Fibroblast of skin of left biceps (primary cell): Measurements from ENCODE around the gene DNAJB11.
A peak's percentile ranks its signal among the peaks of the same experiment; 100 is the strongest.
"Not testable (repeated sequence)": the region's sequence is repeated elsewhere in the genome, so short reads cannot be mapped to it uniquely, and the experiment has no call there.

Experiments
- DNase-seq, 2 experiments: peaks; one replicate each; pipeline ENCODE4 v3.0.0-alpha.2; 2013; ENCODE audit warnings: low read depth in 2 of 2

Gene DNAJB11

GRCh38 chr3:186570096-186570940, at the start of gene DNAJB11:
TSS of gene DNAJB11 (plus strand) at chr3:186570720. CDS start at chr3:186570898, 178 bp downstream.
- DNase-seq, result peak; percentile 99

GRCh38 chr3:186520957-186521842, 49.3 kb upstream of the DNAJB11 start:
- DNase-seq, result no peak

- no peak for DNase-seq
Observed at GRCh38 chr3:186523022-186523421, 47.5 kb upstream of the DNAJB11 start.

GRCh38 chr3:186523434-186523833, 47.1 kb upstream of the DNAJB11 start:
- no peak for DNase-seq

- DNase-seq, result no peak
Observed at GRCh38 chr3:186524616-186525015, 45.9 kb upstream of the DNAJB11 start.

- DNase-seq, result no peak
Observed at GRCh38 chr3:186525369-186526255, 44.9 kb upstream of the DNAJB11 start.

- no peak for DNase-seq
Observed at GRCh38 chr3:186526256-186526606, 44.3 kb upstream of the DNAJB11 start.

- no peak for DNase-seq
Observed at GRCh38 chr3:186529201-186529999, 41.1 kb upstream of the DNAJB11 start.

- DNase-seq, result no peak
Observed at GRCh38 chr3:186530415-186530814, 40.1 kb upstream of the DNAJB11 start.

GRCh38 chr3:186531694-186532093, 38.8 kb upstream of the DNAJB11 start:
- not testable (repeated sequence) for DNase-seq

- no peak for DNase-seq
Observed at GRCh38 chr3:186532598-186533072, 37.9 kb upstream of the DNAJB11 start.

- no peak for DNase-seq
Observed at GRCh38 chr3:186534113-186534669, 36.3 kb upstream of the DNAJB11 start.

- no peak for DNase-seq
Observed at GRCh38 chr3:186536883-186537844, 33.4 kb upstream of the DNAJB11 start.

- DNase-seq, result no peak
Observed at GRCh38 chr3:186538779-186539178, 31.7 kb upstream of the DNAJB11 start.

GRCh38 chr3:186540221-186540834, 30.2 kb upstream of the DNAJB11 start:
- peak; percentile 31 to 33 for DNase-seq

- DNase-seq, result no peak
Observed at GRCh38 chr3:186540835-186541226, 29.7 kb upstream of the DNAJB11 start.

GRCh38 chr3:186544281-186544680, 26.2 kb upstream of the DNAJB11 start, which contains the start of gene CRYGS:
TSS of gene CRYGS (minus strand) at chr3:186544380. CDS start at chr3:186544326, 54 bp downstream.
- no peak for DNase-seq

- DNase-seq, result no peak
Observed at GRCh38 chr3:186549497-186549896, 21.0 kb upstream of the DNAJB11 start.

- DNase-seq, result no peak
Observed at GRCh38 chr3:186551387-186551786, 19.1 kb upstream of the DNAJB11 start.
